ENCODE results near the gene PAX2. TPM values are rescaled to one million over a fixed set of nuclear protein-coding genes. Genes with fewer than 3 reads are reported as not detected.

Gene PAX2
- total RNA-seq, 3 donors from 2014 or later, result under 0.01 TPM; not detected in 2

- TF ChIP-seq POLR2AphosphoS5 (IDR thresholded peaks at IDR 0.05) (no peak), POLR2A (IDR thresholded peaks at IDR 0.05) (no peak)
- TF ChIP-seq, protein P1, sequence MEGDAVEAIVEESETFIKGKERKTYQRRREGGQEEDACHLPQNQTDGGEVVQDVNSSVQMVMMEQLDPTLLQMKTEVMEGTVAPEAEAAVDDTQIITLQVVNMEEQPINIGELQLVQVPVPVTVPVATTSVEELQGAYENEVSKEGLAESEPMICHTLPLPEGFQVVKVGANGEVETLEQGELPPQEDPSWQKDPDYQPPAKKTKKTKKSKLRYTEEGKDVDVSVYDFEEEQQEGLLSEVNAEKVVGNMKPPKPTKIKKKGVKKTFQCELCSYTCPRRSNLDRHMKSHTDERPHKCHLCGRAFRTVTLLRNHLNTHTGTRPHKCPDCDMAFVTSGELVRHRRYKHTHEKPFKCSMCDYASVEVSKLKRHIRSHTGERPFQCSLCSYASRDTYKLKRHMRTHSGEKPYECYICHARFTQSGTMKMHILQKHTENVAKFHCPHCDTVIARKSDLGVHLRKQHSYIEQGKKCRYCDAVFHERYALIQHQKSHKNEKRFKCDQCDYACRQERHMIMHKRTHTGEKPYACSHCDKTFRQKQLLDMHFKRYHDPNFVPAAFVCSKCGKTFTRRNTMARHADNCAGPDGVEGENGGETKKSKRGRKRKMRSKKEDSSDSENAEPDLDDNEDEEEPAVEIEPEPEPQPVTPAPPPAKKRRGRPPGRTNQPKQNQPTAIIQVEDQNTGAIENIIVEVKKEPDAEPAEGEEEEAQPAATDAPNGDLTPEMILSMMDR (IDR thresholded peaks at IDR 0.05), result no peak
- Histone ChIP-seq H3K9me3 (no peaks in the 10 kb centered on the region), H3K27me3 (peaks cover 0 to 57% of the 10 kb centered on the region in 2 donors), H3K36me3 (no peaks in the 10 kb centered on the region), H3K4me1 (no peaks in the 10 kb centered on the region), H3K4me3 (no peak overlapping the region), H3K27ac (no peak overlapping the region)
- no peak for DNase-seq (ENCODE audit: low spot score in 2 of 2)
- intact Hi-C loops (cut with DNase I; ENCODE audit: low total_unique reads), result no loop called here
Observed at GRCh38 chr10:100759331-100759730, 13.9 kb downstream of the PAX2 start.

DNA sequence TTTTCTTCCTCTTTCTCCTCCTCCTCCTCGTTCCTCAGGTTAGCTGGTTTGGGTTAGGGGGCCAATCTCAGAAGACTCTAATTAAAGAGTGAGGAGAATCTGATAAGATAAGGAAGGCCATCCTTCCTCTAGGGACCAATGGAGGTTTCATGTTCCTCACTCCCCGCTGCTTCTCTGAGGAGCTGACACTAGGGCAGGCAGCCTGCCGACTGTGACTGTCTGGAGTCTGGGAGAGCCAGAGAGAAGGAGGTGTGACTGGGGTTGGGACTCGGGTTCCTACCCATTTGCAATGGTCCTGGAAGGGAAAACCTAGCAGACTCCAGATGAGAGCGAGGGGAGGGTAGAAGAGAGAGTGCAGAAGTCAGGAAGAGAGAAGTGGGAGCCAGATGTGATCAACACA, 15.3 kb downstream of the PAX2 start:
- Histone ChIP-seq H3K4me1 (no peaks in the 10 kb centered on the region), H3K4me3 (no peak overlapping the region), H3K36me3 (no peaks in the 10 kb centered on the region), H3K27ac (no peak overlapping the region), H3K9me3 (no peaks in the 10 kb centered on the region), H3K27me3 (peaks cover 0 to 47% of the 10 kb centered on the region in 2 donors)
- TF ChIP-seq POLR2A (IDR thresholded peaks at IDR 0.05) (no peak), POLR2AphosphoS5 (IDR thresholded peaks at IDR 0.05) (no peak)
- TF ChIP-seq, protein P1 (IDR thresholded peaks at IDR 0.05), result no peak
- intact Hi-C loops (cut with DNase I; ENCODE audit: low total_unique reads), result no loop called here
- no peak for DNase-seq (ENCODE audit: low spot score in 2 of 2)

- H3K27me3 ChIP-seq, result peaks cover 0 to 47% of the 10 kb centered on the region in 2 donors
- TF ChIP-seq POLR2A (IDR thresholded peaks at IDR 0.05), result no peak
- TF ChIP-seq, protein P1 (IDR thresholded peaks at IDR 0.05), result no peak
- TF ChIP-seq POLR2AphosphoS5 (IDR thresholded peaks at IDR 0.05), result no peak
- H3K4me1 ChIP-seq, result no peaks in the 10 kb centered on the region
- no peak overlapping the region for H3K4me3 ChIP-seq
- intact Hi-C loops (cut with DNase I; ENCODE audit: low total_unique reads), result no loop called here
- H3K36me3 ChIP-seq, result no peaks in the 10 kb centered on the region
- H3K27ac ChIP-seq, result no peak overlapping the region
- DNase-seq (ENCODE audit: low spot score in 2 of 2), result no peak
- no peaks in the 10 kb centered on the region for H3K9me3 ChIP-seq
Observed at GRCh38 chr10:100761191-100761590, 15.8 kb downstream of the PAX2 start.

DNA sequence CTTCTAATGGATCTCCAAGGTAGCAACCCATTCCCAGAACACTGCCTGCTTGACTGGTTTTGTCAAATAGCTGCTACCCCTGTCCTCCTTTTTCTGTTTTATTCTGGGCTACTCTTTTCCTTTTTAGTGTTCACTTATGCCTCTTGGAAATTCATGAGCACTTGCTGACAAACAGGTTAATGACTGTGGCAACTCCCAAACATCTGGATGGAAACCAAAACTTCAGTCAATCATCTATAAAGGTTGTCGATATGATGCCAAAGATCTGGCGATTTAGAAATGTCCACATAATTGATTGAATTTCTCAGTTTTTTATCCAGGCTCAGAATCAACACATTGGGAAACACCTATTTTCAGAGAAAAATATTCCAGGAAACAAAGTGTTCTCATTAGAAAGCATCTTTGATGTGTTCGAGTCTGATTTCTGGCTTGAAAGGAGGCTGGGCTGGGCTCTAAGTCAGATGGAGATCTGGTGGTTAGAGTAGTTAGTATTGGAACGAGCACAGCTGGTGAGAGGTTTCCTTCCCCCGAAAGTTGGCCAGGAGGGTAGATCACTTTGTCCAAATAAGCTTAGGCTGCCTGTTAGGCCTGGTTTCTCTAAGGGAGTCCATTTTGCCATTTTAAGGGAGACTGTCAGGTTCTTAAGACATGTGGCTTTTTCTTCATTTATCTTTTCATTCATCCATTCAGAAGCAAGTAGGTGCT, 17.8 kb downstream of the PAX2 start:
- no peak for TF ChIP-seq POLR2A (IDR thresholded peaks at IDR 0.05)
- no peak for TF ChIP-seq POLR2AphosphoS5 (IDR thresholded peaks at IDR 0.05)
- TF ChIP-seq, protein P1 (IDR thresholded peaks at IDR 0.05), result no peak
- Histone ChIP-seq H3K9me3 (no peaks in the 10 kb centered on the region), H3K27ac (no peak overlapping the region), H3K4me1 (no peaks in the 10 kb centered on the region), H3K27me3 (peaks cover 0 to 41% of the 10 kb centered on the region in 2 donors), H3K4me3 (no peak overlapping the region), H3K36me3 (no peaks in the 10 kb centered on the region)
- intact Hi-C loops (cut with DNase I; ENCODE audit: low total_unique reads), result no loop called here
- DNase-seq (ENCODE audit: low spot score in 2 of 2), result no peak

GRCh38 chr10:100766693-100767421, 21.5 kb downstream of the PAX2 start:
- Histone ChIP-seq H3K9me3 (no peaks in the 10 kb centered on the region), H3K27me3 (peaks cover 0 to 34% of the 10 kb centered on the region in 2 donors), H3K4me1 (no peaks in the 10 kb centered on the region), H3K4me3 (no peak overlapping the region), H3K27ac (no peak overlapping the region), H3K36me3 (no peaks in the 10 kb centered on the region)
- intact Hi-C loops (cut with DNase I; ENCODE audit: low total_unique reads), result no loop called here
- DNase-seq (ENCODE audit: low spot score in 2 of 2), result no peak
- TF ChIP-seq, protein P1 (IDR thresholded peaks at IDR 0.05), result no peak
- TF ChIP-seq POLR2A (IDR thresholded peaks at IDR 0.05) (no peak), POLR2AphosphoS5 (IDR thresholded peaks at IDR 0.05) (no peak)
